ENCODE measurements around the gene CATSPERD. TPM values are rescaled to one million over a fixed set of nuclear protein-coding genes. Genes with fewer than 3 reads are reported as not detected.
"Not testable (repeated sequence)": the region's sequence is repeated elsewhere in the genome, so short reads cannot be mapped to it uniquely, and the experiment has no call there.

CATSPERD gene
- polyA plus RNA-seq, 1 donor = not detected

DNA sequence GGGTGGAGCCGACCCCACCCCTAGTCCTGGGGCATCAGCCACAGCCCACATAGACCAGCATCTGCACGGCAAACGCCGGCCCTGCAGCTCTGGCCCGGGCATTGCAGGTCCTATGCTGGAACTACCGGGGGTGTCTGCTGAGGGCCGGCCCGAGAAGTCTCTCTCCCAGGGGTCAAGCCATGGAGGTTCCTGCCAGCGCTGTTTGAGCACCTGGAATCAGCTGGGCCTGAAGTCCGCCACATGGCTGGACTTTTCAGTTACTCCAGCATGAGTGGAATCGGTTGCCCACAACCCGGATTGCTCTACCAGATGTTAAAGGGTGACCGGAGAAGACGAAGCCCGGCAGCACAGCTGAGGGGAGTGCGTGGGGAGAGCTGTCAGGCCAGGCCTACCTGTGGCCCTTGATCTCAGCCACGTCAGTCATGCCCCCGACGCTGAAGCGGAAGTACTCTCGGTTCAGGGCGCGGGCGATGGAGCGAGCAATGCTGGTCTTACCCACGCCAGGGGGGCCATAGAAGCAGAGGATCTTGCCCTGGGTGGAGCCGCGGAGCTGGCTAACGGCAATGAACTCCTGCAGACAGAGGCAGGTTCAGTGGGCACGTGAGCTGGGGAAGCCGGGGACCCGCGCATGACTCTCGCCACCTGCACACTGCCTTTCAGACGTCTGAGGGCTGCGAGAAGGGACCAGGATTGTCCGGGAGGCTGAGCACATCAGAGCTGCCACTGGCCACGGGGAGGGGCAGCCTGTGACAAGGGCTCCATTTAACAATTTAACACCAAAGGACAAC is 21.6 kb upstream of the CATSPERD start:
- DNase-seq = no peak

DNA sequence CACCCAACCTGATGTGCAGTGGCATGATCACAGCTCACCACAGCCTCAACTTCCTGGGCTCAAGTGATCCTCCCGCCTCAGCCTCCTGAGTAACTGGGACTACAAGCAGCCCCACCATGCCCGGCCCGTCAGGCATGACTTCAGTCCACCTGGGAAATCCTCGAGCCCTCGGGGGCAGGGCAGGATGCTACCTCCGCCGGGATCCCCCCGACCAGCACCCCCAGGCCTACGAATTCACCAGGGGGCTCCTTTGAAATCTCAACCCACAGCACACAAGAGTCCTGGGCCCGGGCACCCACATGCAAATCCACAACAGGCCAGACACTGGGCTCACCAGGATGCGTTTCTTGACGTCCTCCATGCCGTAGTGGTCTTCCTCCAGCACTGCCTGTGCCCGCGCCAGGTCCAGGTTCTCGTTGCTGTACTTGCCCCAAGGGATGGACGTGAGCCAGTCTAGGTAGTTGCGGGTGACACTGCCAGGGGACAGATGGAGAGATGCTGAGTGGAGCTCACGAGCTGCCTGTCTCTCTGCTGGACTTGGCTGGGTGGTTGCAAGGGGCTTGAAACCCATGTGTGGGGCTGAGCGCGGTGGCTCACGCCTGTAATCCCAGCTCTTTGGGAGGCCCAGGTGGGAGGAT is 19.9 kb upstream of the CATSPERD start:
- no peak for DNase-seq

GRCh38 chr19:5702053-5702410 is 18.4 kb upstream of the CATSPERD start:
- not testable (repeated sequence) for DNase-seq

DNA sequence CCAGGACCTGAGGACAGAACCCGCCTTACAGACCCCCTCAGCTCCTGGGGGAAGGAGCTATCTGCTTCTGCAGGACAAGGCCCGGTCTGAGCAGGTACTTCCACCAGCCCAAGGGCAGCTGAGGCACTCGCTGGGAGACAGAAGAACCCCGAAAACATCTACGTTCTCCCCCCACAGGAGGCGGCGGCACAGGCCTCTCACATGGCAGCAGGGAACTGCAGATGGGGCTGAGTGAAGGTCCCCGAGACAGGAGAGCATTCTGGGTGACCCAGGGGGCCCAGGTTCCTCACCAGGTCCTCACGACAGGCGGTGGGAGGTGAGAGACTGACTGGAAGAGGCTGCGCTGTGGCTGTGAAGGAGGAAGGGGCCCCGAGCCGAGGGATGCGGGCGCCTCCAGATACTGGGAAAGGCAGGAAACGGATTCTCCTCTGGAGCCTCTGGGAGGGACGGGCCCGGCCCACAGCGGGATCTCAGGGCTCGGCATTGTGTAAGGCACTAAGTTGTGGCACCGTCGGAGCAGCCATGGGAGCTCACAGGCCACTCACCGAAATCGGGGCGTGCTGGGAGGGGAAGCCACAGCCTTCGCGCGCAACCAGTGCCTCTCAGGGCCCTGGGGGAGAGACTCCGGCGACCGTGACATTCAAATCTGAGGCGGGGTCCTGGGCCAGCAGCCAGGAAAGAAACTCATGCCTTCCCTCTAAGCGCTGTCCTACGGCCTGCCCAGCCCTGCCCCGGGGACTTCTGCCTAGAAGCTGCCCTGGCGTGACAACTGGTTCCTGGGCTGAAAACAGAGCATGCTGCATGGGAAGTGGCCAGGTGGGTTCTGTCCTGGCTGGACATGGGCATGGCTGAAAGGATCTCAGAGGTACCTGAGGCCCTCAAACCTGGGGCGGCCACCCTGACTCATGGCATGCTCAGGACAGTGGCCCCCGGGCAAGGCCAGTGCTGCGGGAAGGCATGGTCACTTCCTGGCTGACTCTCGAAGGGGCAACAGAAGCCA is 16.3 kb upstream of the CATSPERD start:
- no peak for DNase-seq

- no peak for DNase-seq
Measured at GRCh38 chr19:5705552-5705951, 14.9 kb upstream of the CATSPERD start.

DNA sequence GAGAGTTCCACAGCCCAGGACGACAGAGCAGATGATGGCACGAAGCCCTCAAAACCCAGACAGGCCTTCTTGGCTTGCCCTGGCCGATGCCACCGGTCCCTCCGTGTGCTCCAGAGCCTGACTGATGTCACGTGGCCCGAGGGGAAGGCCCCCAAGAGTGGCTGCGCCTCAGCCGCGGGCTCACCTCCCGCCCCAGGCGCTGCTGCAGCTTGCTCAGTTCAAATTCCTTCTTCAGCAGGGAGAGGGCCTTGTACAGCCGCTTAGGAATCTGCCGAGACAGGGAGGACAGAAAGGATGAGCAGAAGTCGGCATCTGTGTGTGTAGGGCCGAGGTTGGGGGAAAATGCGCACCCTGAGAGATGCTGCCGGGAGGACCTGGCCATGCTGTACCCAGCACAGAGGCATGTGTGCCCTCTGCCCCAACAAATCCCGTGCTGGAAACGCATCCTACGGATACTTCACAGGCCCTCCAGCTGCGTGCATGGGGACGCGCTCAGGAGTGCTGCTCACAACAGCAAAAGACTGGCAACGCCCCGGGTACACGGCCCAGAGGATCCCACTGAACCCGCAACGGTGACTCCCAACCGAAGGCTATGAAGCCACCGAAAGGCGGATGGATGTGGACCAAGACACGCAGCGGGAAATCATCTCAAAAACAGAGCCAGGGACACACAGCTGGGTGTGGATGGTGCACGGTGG is 13.4 kb upstream of the CATSPERD start:
- no peak for DNase-seq

- DNase-seq = no peak
Measured at GRCh38 chr19:5707576-5708575, 12.6 kb upstream of the CATSPERD start.

DNA sequence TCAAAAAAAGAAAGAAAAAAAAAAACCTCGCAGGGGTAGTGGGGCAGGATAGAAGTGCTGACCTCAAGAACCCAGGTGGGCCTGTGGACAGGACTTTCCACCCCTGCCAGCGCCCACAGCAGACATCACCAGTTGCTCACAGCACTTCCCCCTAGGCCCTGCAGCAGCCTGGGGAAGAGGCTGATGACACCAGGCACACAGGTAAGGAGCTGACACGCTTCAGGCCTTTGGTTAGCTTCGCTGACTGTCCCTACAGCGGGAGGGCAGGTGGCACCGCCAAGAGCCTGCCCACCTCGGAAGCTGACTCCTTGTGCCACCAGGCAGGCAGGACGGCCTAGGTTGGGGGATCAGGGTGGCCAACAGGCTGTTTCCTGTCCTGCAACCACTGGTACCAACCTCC is 9.4 kb upstream of the CATSPERD start:
- DNase-seq = no peak

GRCh38 chr19:5711713-5712161 is 8.7 kb upstream of the CATSPERD start:
- DNase-seq = no peak

DNA sequence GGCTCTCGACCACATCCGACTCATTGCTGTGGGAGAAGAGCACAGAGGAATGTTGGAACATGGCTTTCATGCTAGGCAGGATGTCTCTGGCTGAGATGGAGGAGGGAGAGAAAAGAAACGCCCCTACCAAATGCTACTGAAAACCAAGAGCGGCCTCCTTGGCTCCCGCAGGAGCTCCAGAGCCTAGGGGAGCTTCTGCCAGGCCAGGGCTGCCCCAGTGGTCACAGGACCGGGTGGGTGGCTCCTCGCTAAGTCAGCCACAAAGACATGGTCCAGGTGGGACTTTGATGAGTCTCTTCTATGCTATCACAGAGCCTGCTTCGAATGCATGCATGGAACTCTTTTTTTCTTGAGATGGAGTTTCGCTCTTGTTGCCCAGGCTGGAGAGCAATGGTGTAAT is 7.2 kb upstream of the CATSPERD start:
- DNase-seq = no peak

DNA sequence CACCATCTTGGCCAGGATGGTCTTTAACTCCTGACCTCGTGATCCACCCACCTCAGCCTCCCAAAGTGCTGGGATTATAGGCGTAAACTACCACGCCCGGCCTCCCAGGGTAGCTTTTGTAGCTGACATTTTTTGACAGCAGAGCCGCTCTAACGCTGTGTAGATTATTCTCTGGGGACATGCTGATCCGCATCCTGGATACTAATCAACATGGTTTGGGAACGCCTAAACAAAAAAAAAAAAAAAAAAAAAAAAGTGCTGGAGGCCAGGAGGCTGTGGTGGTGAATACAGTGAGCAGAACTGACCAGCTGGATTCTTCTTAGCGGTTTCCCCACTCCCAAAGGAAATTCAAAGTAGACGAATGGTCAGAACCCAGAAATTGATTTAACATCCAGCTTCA is 5.6 kb upstream of the CATSPERD start:
- DNase-seq = no peak

DNA sequence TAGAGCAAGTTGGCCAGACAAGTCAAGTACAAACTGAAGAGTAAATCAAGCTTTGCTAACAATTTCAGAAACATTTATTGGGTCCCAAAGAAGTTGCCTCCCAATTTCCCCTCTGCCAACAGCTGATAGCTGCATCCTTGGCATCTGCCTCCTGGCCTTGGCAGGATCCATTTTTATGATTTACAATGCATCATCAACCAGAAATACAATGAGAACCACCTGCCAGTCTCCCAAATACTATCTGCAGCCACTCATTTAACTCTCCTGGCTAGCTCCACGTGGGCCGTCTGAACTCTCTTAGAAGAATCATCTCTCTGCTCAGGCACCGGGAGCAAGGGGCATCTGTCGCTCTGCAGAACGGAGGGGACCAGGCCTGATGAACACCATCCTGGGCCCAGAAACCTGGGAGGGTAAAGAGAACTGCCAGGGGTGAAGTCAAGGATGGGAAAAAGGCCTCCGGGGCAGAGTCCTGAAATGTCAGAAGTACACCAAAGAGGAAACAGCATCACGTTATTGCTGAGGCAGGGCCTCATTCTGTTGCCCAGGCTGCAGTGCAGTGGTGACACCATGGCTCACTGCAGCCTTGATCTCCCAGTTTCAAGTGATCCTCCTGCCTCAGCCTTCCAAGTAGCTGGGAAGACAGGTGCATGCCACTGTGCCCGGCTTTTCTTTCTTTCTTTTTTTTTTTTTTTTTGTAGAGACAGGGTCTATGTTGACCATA is 3.1 kb upstream of the CATSPERD start:
- no peak for DNase-seq

DNA sequence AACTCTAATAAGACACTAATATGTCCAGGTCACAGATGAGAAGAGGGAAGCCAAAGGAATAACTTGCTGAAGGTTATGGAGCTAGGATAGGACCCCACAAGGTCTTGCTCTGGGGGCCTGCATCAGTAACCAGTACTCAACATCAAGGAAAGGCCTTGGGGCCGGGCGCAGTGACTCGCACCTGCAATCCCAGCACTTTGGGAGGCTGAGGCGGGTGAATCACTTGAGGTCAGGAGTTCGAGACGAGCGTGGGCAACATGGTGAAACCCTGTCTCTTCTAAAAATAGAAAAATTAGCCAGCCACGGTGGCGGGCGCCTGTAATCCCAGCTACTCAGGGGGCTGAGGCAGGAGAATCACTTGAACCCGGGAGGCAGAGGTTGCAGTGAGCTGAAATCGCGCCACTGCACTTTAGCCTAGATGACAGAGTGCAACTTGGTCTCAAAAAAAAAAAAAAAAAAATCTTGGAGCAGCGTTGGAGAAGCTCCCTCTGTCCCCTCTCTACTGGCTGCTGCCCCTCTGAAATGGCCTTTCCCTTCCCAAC is 2.3 kb upstream of the CATSPERD start:
- no peak for DNase-seq

GRCh38 chr19:5718579-5719273 is 1.7 kb upstream of the CATSPERD start:
- DNase-seq = no peak

DNA sequence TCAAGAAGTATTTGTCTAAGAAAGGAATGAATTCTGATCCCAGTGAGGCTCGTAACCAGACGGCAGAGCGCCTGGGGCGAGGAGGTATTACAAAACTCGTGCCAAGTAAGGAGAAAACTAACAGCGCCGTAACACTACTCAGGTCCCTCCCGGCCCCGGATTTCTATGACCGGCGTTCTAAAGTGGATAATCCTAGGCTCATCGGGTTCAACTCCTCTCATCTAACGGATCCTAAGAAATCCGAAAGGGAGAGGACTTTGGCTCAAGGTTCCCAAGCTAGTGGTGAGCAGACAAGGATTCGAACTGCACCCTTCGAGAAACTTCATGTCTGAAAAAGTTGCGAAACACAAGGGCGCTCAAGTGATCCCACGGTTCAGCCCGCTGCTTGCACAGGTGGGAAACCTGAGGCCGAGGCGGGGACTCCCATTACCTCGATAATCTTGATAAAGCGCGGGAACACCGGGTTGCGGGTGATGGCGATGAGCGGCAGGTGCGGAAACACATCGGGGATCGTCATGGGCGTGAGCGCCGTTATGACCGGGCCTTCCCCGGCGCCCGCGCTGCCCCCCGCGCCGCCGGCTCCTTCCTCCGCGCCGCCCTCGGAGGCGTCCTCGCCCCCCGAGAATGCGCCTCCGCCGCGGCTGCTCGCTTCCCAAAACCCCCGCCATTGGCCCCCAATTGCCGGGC is 1.0 kb upstream of the CATSPERD start:
- DNase-seq = no peak

- no peak for DNase-seq
Measured at GRCh38 chr19:5727453-5728050, 7.1 kb downstream of the CATSPERD start.

- DNase-seq = not testable (repeated sequence)
Measured at GRCh38 chr19:5733172-5733571, 12.7 kb downstream of the CATSPERD start.

GRCh38 chr19:5738423-5738822 is 18.0 kb downstream of the CATSPERD start:
- no peak for DNase-seq

All from hindlimb muscle (tissue), 1 donor.